Measurements from ENCODE around the gene TRIP13.

DNA sequence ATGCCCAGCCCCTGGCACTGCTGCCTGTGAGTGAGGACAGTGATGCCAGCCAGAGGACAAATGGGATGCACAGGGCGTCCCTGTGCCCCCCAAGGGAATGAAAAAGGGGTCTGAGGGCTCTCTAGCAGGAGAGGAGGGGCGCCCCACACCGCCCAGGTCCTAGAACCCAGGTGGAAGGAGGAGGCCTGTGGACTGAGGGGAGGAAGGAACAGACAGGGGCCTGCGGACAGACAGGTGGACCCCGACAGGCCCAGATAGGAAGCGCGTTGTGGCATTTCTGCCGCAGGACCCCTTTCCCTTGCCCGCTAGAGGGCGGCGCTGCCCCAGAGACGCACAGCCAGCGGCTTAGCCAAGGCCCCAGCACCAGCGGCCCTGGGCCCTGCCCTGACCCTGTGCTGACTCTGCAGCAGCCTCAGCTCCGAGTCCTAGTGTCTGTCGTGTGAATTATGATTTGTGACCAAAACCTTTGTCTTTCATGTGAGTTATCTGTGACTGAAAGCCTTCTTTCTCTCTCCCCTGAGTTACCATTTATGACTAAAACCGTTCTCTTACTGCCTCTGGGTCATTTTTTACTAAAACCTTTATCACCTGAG is 30.7 kb downstream of the TRIP13 start:
- TF ChIP-seq ESRRA (IDR thresholded peaks at IDR 0.05; ENCODE audit: borderline replicate concordance, low read depth) (peak; percentile 30; the same call in 1 of the 2 replicates), SP1 (CRISPR knock-in tag; IDR thresholded peaks at IDR 0.05) (no peak), ZNF24 (IDR thresholded peaks at IDR 0.05) (no peak; the same call in 1 of the 2 replicates), POLR2AphosphoS5 (IDR thresholded peaks at IDR 0.05; ENCODE audit: control insufficient read depth, insufficient read depth, low read depth, low read length) (no peak), CHD2 (IDR thresholded peaks at IDR 0.05; ENCODE audit: low read depth, low read length) (no peak), CBX3 (IDR thresholded peaks at IDR 0.05; ENCODE audit: borderline replicate concordance in 1 of 2, low read length in 2 of 2) (no peak), SIN3A (IDR thresholded peaks at IDR 0.05; ENCODE audit: borderline replicate concordance in 2 of 2, control insufficient read depth in 1 of 2, low read depth in 2 of 2, low read length in 2 of 2) (no peak), ZNF239 (CRISPR knock-in tag; IDR thresholded peaks at IDR 0.05) (no peak), RNF2 (IDR thresholded peaks at IDR 0.05) (no peak), MAFG (tag; conservative IDR thresholded peaks at IDR 0.05) (peak; percentile 58), EZH2 (IDR thresholded peaks at IDR 0.05; ENCODE audit: borderline replicate concordance, low read depth, low read length) (no peak)
- TF ChIP-seq, protein P1, sequence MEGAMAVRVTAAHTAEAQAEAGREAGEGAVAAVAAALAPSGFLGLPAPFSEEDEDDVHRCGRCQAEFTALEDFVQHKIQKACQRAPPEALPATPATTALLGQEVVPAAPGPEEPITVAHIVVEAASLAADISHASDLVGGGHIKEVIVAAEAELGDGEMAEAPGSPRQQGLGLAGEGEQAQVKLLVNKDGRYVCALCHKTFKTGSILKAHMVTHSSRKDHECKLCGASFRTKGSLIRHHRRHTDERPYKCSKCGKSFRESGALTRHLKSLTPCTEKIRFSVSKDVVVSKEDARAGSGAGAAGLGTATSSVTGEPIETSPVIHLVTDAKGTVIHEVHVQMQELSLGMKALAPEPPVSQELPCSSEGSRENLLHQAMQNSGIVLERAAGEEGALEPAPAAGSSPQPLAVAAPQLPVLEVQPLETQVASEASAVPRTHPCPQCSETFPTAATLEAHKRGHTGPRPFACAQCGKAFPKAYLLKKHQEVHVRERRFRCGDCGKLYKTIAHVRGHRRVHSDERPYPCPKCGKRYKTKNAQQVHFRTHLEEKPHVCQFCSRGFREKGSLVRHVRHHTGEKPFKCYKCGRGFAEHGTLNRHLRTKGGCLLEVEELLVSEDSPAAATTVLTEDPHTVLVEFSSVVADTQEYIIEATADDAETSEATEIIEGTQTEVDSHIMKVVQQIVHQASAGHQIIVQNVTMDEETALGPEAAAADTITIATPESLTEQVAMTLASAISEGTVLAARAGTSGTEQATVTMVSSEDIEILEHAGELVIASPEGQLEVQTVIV (CRISPR knock-in tag; IDR thresholded peaks at IDR 0.05; ENCODE audit: borderline replicate concordance), result no peak
- TF ChIP-seq, protein P2, sequence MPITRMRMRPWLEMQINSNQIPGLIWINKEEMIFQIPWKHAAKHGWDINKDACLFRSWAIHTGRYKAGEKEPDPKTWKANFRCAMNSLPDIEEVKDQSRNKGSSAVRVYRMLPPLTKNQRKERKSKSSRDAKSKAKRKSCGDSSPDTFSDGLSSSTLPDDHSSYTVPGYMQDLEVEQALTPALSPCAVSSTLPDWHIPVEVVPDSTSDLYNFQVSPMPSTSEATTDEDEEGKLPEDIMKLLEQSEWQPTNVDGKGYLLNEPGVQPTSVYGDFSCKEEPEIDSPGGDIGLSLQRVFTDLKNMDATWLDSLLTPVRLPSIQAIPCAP (CRISPR knock-in tag; IDR thresholded peaks at IDR 0.05; ENCODE audit: borderline replicate concordance), result no peak
- TF ChIP-seq, protein P3, sequence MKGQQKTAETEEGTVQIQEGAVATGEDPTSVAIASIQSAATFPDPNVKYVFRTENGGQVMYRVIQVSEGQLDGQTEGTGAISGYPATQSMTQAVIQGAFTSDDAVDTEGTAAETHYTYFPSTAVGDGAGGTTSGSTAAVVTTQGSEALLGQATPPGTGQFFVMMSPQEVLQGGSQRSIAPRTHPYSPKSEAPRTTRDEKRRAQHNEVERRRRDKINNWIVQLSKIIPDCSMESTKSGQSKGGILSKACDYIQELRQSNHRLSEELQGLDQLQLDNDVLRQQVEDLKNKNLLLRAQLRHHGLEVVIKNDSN (CRISPR knock-in tag; IDR thresholded peaks at IDR 0.05), result no peak

Measured in K562 (cell line).